Retinal pigment epithelial cell (primary cell): ENCODE data around the gene ARID2.

Experiments used
- DNase-seq: peaks from one replicate; pipeline ENCODE4 v3.0.0-alpha.2; 2010; ENCODE audit warnings: low read depth
- H3K4me3 ChIP-seq: 2 replicates; pipeline ENCODE4 v1.5.1; 2011; ENCODE audit warnings: mild to moderate bottlenecking, low read length, control low read depth, moderate library complexity
- CTCF ChIP-seq: conservative IDR thresholded peaks from 2 replicates; pipeline ENCODE4 v1.5.1; 2011; ENCODE audit warnings: low read depth, low read length, control low read depth, inconsistent platforms

Gene ARID2

GRCh38 chr12:45757172-45757571 lies 27.7 kb downstream of the ARID2 start:
- TF ChIP-seq CTCF = no peak
- no peak for DNase-seq
- no peak overlapping the region for H3K4me3 ChIP-seq

- TF ChIP-seq CTCF = no peak
- DNase-seq = no peak
- no peak overlapping the region for H3K4me3 ChIP-seq
Measured at GRCh38 chr12:45760333-45760732, 30.8 kb downstream of the ARID2 start.

GRCh38 chr12:45762185-45763110 lies 32.9 kb downstream of the ARID2 start:
- DNase-seq = no peak
- peak; percentile 78 for TF ChIP-seq CTCF
- no peak overlapping the region for H3K4me3 ChIP-seq

- TF ChIP-seq CTCF = no peak
- no peak for DNase-seq
- no peak overlapping the region for H3K4me3 ChIP-seq
Measured at GRCh38 chr12:45763381-45763780, 33.9 kb downstream of the ARID2 start.

- TF ChIP-seq CTCF = no peak
- no peak overlapping the region for H3K4me3 ChIP-seq
- DNase-seq = no peak
Measured at GRCh38 chr12:45768194-45768593, 38.7 kb downstream of the ARID2 start.

GRCh38 chr12:45773747-45774146 lies 44.2 kb downstream of the ARID2 start:
- DNase-seq = no peak
- no peak overlapping the region for H3K4me3 ChIP-seq
- no peak for TF ChIP-seq CTCF

GRCh38 chr12:45774508-45775162 lies 45.1 kb downstream of the ARID2 start:
- H3K4me3 ChIP-seq = no peak overlapping the region
- TF ChIP-seq CTCF = no peak
- DNase-seq = no peak
